Measurements from ENCODE around the gene TRIM25.

The TRIM25 gene

GRCh38 chr17:56914581-56915273, 878 bp upstream of the TRIM25 start:
- DNase-seq (ENCODE audit: low read depth) = no peak
- TF ChIP-seq, protein P1, sequence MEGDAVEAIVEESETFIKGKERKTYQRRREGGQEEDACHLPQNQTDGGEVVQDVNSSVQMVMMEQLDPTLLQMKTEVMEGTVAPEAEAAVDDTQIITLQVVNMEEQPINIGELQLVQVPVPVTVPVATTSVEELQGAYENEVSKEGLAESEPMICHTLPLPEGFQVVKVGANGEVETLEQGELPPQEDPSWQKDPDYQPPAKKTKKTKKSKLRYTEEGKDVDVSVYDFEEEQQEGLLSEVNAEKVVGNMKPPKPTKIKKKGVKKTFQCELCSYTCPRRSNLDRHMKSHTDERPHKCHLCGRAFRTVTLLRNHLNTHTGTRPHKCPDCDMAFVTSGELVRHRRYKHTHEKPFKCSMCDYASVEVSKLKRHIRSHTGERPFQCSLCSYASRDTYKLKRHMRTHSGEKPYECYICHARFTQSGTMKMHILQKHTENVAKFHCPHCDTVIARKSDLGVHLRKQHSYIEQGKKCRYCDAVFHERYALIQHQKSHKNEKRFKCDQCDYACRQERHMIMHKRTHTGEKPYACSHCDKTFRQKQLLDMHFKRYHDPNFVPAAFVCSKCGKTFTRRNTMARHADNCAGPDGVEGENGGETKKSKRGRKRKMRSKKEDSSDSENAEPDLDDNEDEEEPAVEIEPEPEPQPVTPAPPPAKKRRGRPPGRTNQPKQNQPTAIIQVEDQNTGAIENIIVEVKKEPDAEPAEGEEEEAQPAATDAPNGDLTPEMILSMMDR (IDR thresholded peaks at IDR 0.05; ENCODE audit: control insufficient read depth, extremely low read depth, insufficient read depth) = no peak
- peak overlapping the region; percentile 79 for H3K4me3 ChIP-seq (ENCODE audit: low read depth, low read length)

DNA sequence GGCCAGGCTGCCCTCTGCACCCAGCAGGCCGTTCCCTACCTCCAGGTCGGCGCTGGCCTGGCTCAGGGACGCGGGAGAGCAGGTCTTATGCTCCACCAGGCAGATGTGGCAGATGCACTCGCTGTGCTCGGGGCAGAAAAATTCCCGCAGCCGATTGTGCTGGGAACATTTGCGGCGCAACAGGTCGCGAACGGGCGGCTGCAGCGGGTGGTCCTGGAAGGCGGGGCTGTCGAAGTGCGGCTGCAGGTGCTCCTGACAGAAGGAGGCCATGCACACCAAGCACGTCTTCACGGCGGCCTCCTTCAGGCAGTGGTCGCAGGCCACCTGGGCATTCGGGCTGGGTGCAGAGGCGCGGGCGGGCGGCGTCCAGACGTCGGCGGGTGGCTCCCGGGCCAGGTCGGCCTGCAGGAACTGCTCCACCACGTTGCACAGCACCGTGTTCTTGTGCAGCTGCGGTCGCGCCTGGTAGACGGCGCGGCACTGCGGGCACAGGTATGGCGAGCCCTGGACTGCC, 439 bp downstream of the TRIM25 start:
- TF ChIP-seq, protein P1 (IDR thresholded peaks at IDR 0.05; ENCODE audit: control insufficient read depth, extremely low read depth, insufficient read depth) = no peak
- DNase-seq (ENCODE audit: low read depth) = no peak
- peak overlapping the region; percentile 79 for H3K4me3 ChIP-seq (ENCODE audit: low read depth, low read length)

DNA sequence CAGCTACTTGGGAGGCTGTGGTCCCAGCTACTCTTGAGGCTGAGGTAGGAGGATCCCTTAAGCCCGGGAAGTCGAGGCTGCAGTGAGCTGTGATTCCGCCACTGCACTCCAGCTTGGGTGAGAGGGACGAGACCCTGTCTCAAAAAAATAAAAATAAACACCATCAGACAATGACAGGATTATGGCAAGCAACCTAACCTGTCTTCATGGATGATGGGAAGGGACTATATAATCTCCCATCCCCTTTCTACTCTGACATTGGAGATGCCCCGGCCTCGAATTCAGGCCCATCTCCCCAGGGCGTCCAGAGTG, 893 bp downstream of the TRIM25 start:
- DNase-seq (ENCODE audit: low read depth) = no peak
- peak overlapping the region; percentile 79 for H3K4me3 ChIP-seq (ENCODE audit: low read depth, low read length)
- TF ChIP-seq, protein P1 (IDR thresholded peaks at IDR 0.05; ENCODE audit: control insufficient read depth, extremely low read depth, insufficient read depth) = no peak

GRCh38 chr17:56912105-56912999, 1.5 kb downstream of the TRIM25 start:
- H3K4me3 ChIP-seq (ENCODE audit: low read depth, low read length) = peak overlapping the region; percentile 79
- no peak for DNase-seq (ENCODE audit: low read depth)
- TF ChIP-seq, protein P1 (IDR thresholded peaks at IDR 0.05; ENCODE audit: control insufficient read depth, extremely low read depth, insufficient read depth) = no peak

GRCh38 chr17:56910509-56911235, 3.2 kb downstream of the TRIM25 start:
- no peak for DNase-seq (ENCODE audit: low read depth)
- no peak overlapping the region for H3K4me3 ChIP-seq (ENCODE audit: low read depth, low read length)
- TF ChIP-seq, protein P1 (IDR thresholded peaks at IDR 0.05; ENCODE audit: control insufficient read depth, extremely low read depth, insufficient read depth) = no peak

- no peak for DNase-seq (ENCODE audit: low read depth)
- no peak overlapping the region for H3K4me3 ChIP-seq (ENCODE audit: low read depth, low read length)
- TF ChIP-seq, protein P1 (IDR thresholded peaks at IDR 0.05; ENCODE audit: control insufficient read depth, extremely low read depth, insufficient read depth) = no peak
These were observed 3.9 kb downstream of the TRIM25 start for GRCh38 chr17:56909742-56910508.

All from LNCaP clone FGC (cell line).